HEK293 (cell line): ENCODE results near the gene ISL2.
A peak's percentile ranks its signal among the peaks of the same experiment; 100 is the strongest.

ENCODE experiments used
- CTCF ChIA-PET: fragments of 350-600 bp; formaldehyde crosslinking; extraction: SDS; loops from one replicate; lab custom pipeline; 2021; ENCODE audit warnings: antibody characterized with exemption; lab: Yijun Ruan, JAX
- POLR2A ChIA-PET: fragments of 300-600 bp; formaldehyde crosslinking; extraction: SDS; loops from one replicate; lab custom pipeline; 2020; ENCODE audit warnings: antibody characterized with exemption, inconsistent platforms; lab: Yijun Ruan, JAX
- H3K27ac ChIP-seq: fragments of 200-500 bp; sonication (Bioruptor generic); 2 replicates; pipeline ENCODE4 v1.5.1; 2014; ENCODE audit warnings: low read depth, low read length, control low read depth, inconsistent platforms; ENCODE audit errors: extremely low read depth
- H3K36me3 ChIP-seq, 2 experiments: fragments of 200-500 bp in 1 of 2; sonication (Bioruptor generic) in 1 of 2; 1 replicate in 1 of 2; 2 replicates in 1 of 2; pipeline ENCODE4 v1.5.1; 2014 to 2017; ENCODE audit warnings: inconsistent platforms in 2 of 2, low read length in 2 of 2; ENCODE audit not compliant: control insufficient read depth in 2 of 2, insufficient read depth in 1 of 2
- H3K4me1 ChIP-seq: fragments of 200-500 bp; sonication (Bioruptor generic); 2 replicates; pipeline ENCODE4 v1.5.1; 2014; ENCODE audit warnings: mild to moderate bottlenecking, low read length, inconsistent platforms; ENCODE audit not compliant: control insufficient read depth, insufficient read depth
- H3K4me3 ChIP-seq: 2 replicates; pipeline ENCODE4 v1.5.1; 2011; ENCODE audit warnings: low read depth, mild to moderate bottlenecking, control low read depth, low read length, moderate library complexity
- H3K9me3 ChIP-seq: fragments of 200-500 bp; sonication (Bioruptor generic); 2 replicates; pipeline ENCODE4 v1.5.1; 2014; ENCODE audit warnings: low read depth, low read length, inconsistent platforms; ENCODE audit not compliant: control insufficient read depth, insufficient read depth
- GLI2 ChIP-seq: fragments of 450-650 bp; formaldehyde crosslinking; IDR thresholded peaks from 2 replicates; pipeline ENCODE4; 2017; ENCODE audit warnings: missing biosample characterization, missing genetic modification characterization, low read depth, borderline replicate concordance
- KLF10 ChIP-seq: fragments of 450-650 bp; IDR thresholded peaks from 2 replicates; pipeline ENCODE4 v1.5.1; 2018; ENCODE audit warnings: missing biosample characterization, mild to moderate bottlenecking, missing genetic modification characterization
- RBAK ChIP-seq: fragments of 450-650 bp; formaldehyde crosslinking; IDR thresholded peaks from 2 replicates; pipeline ENCODE4 v1.5.1; 2016; ENCODE audit warnings: missing biosample characterization, missing genetic modification characterization
- ZNF146 ChIP-seq: fragments of 450-650 bp; formaldehyde crosslinking; IDR thresholded peaks from 2 replicates; pipeline ENCODE4 v1.5.1; 2016; ENCODE audit warnings: missing biosample characterization, missing genetic modification characterization
- ZNF184 ChIP-seq: fragments of 450-650 bp; IDR thresholded peaks from 2 replicates; pipeline ENCODE4 v1.5.1; 2018; ENCODE audit warnings: missing biosample characterization, mild to moderate bottlenecking, missing genetic modification characterization
- ZNF19 ChIP-seq: fragments of 450-650 bp; formaldehyde crosslinking; IDR thresholded peaks from 2 replicates; pipeline ENCODE4; 2016; ENCODE audit warnings: missing biosample characterization, missing genetic modification characterization, low read depth
- ZNF202 ChIP-seq: fragments of 450-650 bp; formaldehyde crosslinking; IDR thresholded peaks from 2 replicates; pipeline ENCODE4 v1.5.1; 2016; ENCODE audit warnings: missing biosample characterization, missing genetic modification characterization, borderline replicate concordance
- ZNF221 ChIP-seq: fragments of 450-650 bp; formaldehyde crosslinking; IDR thresholded peaks from 2 replicates; pipeline ENCODE4 v1.5.1; 2017; ENCODE audit warnings: missing biosample characterization, missing genetic modification characterization, borderline replicate concordance
- ZNF23 ChIP-seq: fragments of 450-650 bp; formaldehyde crosslinking; IDR thresholded peaks from 2 replicates; pipeline ENCODE4 v1.5.1; 2016; ENCODE audit warnings: missing biosample characterization, missing genetic modification characterization, borderline replicate concordance
- ZNF354C ChIP-seq: fragments of 450-650 bp; formaldehyde crosslinking; IDR thresholded peaks from 2 replicates; pipeline ENCODE4 v1.5.1; 2016; ENCODE audit warnings: missing biosample characterization, missing genetic modification characterization, low read depth, borderline replicate concordance
- ZNF391 ChIP-seq: fragments of 450-650 bp; formaldehyde crosslinking; IDR thresholded peaks from 2 replicates; pipeline ENCODE4 v1.5.1; 2016; ENCODE audit warnings: low read depth, missing biosample characterization, missing genetic modification characterization, borderline replicate concordance
- ZNF501 ChIP-seq: fragments of 450-650 bp; formaldehyde crosslinking; IDR thresholded peaks from 2 replicates; pipeline ENCODE4 v1.5.1; 2016; ENCODE audit warnings: missing biosample characterization, missing genetic modification characterization
- ZNF510 ChIP-seq: fragments of 450-650 bp; formaldehyde crosslinking; IDR thresholded peaks from 2 replicates; pipeline ENCODE4 v1.5.1; 2018; ENCODE audit warnings: mild to moderate bottlenecking, missing genetic modification characterization, missing biosample characterization; ENCODE audit not compliant: insufficient replicate concordance
- ZNF76 ChIP-seq: fragments of 450-650 bp; formaldehyde crosslinking; IDR thresholded peaks from 2 replicates; pipeline ENCODE4; 2016; ENCODE audit warnings: low read depth, missing biosample characterization, missing genetic modification characterization, borderline replicate concordance
- ZNF777 ChIP-seq: fragments of 450-650 bp; formaldehyde crosslinking; IDR thresholded peaks from 2 replicates; pipeline ENCODE4 v1.5.1; 2017; ENCODE audit warnings: missing biosample characterization, missing genetic modification characterization, borderline replicate concordance
- TF ChIP-seq, protein P1 (sequence below): fragments of 450-650 bp; formaldehyde crosslinking; IDR thresholded peaks from 2 replicates; pipeline ENCODE4 v1.5.1; 2016; ENCODE audit warnings: missing biosample characterization, missing genetic modification characterization
- TF ChIP-seq, protein P2 (sequence below): fragments of 450-650 bp; formaldehyde crosslinking; IDR thresholded peaks from 2 replicates; pipeline ENCODE4 v1.5.1; 2016; ENCODE audit warnings: missing biosample characterization, missing genetic modification characterization, borderline replicate concordance

ISL2 gene

DNA sequence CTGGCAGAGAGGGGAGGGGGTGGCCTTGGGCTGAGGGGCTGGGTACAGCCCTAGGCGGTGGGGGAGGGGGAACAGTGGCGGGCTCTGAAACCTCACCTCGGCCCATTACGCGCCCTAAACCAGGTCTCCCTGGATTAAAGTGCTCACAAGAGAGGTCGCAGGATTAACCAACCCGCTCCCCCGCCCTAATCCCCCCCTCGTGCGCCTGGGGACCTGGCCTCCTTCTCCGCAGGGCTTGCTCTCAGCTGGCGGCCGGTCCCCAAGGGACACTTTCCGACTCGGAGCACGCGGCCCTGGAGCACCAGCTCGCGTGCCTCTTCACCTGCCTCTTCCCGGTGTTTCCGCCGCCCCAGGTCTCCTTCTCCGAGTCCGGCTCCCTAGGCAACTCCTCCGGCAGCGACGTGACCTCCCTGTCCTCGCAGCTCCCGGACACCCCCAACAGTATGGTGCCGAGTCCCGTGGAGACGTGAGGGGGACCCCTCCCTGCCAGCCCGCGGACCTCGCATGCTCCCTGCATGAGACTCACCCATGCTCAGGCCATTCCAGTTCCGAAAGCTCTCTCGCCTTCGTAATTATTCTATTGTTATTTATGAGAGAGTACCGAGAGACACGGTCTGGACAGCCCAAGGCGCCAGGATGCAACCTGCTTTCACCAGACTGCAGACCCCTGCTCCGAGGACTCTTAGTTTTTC lies 4.9 kb downstream of the ISL2 start:
- CTCF ChIA-PET, result no interaction called here
- H3K4me3 ChIP-seq, result no peak overlapping the region

DNA sequence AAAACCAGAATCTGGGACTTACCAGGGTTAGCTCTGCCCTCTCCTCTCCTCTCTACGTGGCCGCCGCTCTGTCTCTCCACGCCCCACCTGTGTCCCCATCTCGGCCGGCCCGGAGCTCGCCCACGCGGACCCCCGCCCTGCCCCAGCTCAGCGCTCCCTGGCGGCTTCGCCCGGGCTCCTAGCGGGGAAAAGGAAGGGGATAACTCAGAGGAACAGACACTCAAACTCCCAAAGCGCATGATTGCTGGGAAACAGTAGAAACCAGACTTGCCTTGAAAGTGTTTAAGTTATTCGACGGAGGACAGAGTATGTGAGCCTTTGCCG lies 5.4 kb downstream of the ISL2 start:
- H3K9me3 ChIP-seq, result no peaks in the 10 kb centered on the region
- TF ChIP-seq ZNF202 (tag by site-specific recombination) (no peak), ZNF501 (tag by site-specific recombination) (no peak), ZNF354C (tag by site-specific recombination) (no peak), ZNF19 (tag by site-specific recombination) (no peak), ZNF146 (tag by site-specific recombination) (no peak), ZNF777 (tag by site-specific recombination) (no peak)
- TF ChIP-seq, protein P1, sequence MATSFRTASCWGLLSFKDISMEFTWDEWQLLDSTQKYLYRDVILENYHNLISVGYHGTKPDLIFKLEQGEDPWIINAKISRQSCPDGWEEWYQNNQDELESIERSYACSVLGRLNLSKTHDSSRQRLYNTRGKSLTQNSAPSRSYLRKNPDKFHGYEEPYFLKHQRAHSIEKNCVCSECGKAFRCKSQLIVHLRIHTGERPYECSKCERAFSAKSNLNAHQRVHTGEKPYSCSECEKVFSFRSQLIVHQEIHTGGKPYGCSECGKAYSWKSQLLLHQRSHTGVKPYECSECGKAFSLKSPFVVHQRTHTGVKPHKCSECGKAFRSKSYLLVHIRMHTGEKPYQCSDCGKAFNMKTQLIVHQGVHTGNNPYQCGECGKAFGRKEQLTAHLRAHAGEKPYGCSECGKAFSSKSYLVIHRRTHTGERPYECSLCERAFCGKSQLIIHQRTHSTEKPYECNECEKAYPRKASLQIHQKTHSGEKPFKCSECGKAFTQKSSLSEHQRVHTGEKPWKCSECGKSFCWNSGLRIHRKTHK (tag by site-specific recombination), result no peak
- TF ChIP-seq, all 188 proteins: peak for 0
- no peak overlapping the region for H3K27ac ChIP-seq
- H3K4me3 ChIP-seq, result no peak overlapping the region
- CTCF ChIA-PET, result no interaction called here
- peaks cover 0 to 41% of the 10 kb centered on the region in 2 experiments; a peak in 1 of 3 replicates for H3K36me3 ChIP-seq
- peaks cover 26% of the 10 kb centered on the region for H3K4me1 ChIP-seq
- POLR2A ChIA-PET, result no interaction called here

More for the DNA sequence above, 4.9 kb downstream of the ISL2 start:
- no peaks in the 10 kb centered on the region for H3K9me3 ChIP-seq
- H3K27ac ChIP-seq, result no peak overlapping the region
- H3K36me3 ChIP-seq, result peaks cover 0 to 41% of the 10 kb centered on the region in 2 experiments; a peak in 1 of 3 replicates
- peak; percentile 69; the same call in 1 of the 2 replicates for TF ChIP-seq ZNF202 (tag by site-specific recombination)
- TF ChIP-seq ZNF184, result no peak
- TF ChIP-seq RBAK (tag by site-specific recombination), result no peak
- no peak for TF ChIP-seq ZNF221
- TF ChIP-seq GLI2 (tag by site-specific recombination), result no peak
- TF ChIP-seq ZNF23 (tag by site-specific recombination), result no peak
- H3K4me1 ChIP-seq, result peaks cover 26% of the 10 kb centered on the region
- POLR2A ChIA-PET, result interaction anchor here (1.1 kb wide), 1 partner anchor 30 kb away, joined by 3 read pairs; the partner anchor contains the start of gene ETFA

DNA sequence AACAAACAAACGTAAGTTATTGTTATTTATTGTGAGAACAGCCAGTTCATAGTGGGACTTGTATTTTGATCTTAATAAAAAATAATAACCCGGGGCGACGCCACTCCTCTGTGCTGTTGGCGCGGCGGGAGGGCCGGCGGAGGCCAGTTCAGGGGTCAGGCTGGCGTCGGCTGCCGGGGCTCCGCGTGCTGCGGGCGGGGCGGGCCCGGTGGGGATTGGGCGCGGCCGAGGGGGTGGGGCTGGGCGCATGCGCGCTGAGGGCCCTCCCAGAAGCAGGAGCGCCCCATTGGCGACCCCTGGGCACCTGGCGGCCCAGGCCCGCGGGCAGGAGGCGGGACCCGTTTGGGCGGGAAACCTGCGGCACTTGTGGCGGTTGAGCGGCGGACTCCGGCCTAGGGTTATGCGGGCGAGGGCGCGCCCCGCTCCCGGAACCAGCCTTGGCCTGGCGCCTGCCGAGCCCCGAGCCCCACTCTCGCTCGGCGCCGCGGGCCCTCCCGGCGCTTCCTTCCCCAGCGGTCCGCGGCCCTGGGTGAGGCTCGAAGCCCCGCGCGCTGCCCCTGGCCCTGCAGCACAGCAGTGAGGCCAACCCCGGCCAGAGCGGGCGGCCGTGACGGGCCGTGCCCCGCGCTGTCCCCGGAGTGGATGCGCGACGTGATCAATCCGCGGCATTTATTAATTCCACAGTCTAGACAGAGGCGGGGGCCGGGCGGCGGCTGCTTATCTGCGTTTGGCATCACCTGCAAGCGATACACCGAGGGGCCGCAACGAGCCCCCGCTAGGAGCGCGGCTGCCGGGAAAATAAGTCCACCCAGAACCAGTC lies 6.0 kb downstream of the ISL2 start:
- peaks cover 0 to 41% of the 10 kb centered on the region in 2 experiments; a peak in 1 of 3 replicates for H3K36me3 ChIP-seq
- TF ChIP-seq, protein P2, sequence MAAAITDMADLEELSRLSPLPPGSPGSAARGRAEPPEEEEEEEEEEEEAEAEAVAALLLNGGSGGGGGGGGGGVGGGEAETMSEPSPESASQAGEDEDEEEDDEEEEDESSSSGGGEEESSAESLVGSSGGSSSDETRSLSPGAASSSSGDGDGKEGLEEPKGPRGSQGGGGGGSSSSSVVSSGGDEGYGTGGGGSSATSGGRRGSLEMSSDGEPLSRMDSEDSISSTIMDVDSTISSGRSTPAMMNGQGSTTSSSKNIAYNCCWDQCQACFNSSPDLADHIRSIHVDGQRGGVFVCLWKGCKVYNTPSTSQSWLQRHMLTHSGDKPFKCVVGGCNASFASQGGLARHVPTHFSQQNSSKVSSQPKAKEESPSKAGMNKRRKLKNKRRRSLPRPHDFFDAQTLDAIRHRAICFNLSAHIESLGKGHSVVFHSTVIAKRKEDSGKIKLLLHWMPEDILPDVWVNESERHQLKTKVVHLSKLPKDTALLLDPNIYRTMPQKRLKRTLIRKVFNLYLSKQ (tag by site-specific recombination), result no peak
- no peak for TF ChIP-seq KLF10 (tag by site-specific recombination)
- TF ChIP-seq ZNF510 (tag by site-specific recombination), result no peak
- TF ChIP-seq ZNF391 (tag by site-specific recombination), result no peak
- TF ChIP-seq ZNF202 (tag by site-specific recombination), result peak; percentile 47; the same call in 1 of the 2 replicates
- no peak for TF ChIP-seq ZNF76 (tag by site-specific recombination)
- TF ChIP-seq, all 188 proteins: peak for 1
- no peak overlapping the region for H3K27ac ChIP-seq
- H3K4me3 ChIP-seq, result no peak overlapping the region
- peaks cover 26% of the 10 kb centered on the region for H3K4me1 ChIP-seq
- POLR2A ChIA-PET, result no interaction called here
- H3K9me3 ChIP-seq, result no peaks in the 10 kb centered on the region
- CTCF ChIA-PET, result no interaction called here
